ENCODE results near the gene EDEM1.

The EDEM1 gene

GRCh38 chr3:5187920-5188418 is 462 bp downstream of the EDEM1 start:
- Histone ChIP-seq H3K9me3 (ENCODE audit: severe bottlenecking) (no peaks in the 10 kb centered on the region), H3K36me3 (ENCODE audit: low read depth) (peaks cover 58% of the 10 kb centered on the region), H3K4me3 (ENCODE audit: severe bottlenecking) (peak overlapping the region; percentile 98), H3K27ac (ENCODE audit: poor library complexity, severe bottlenecking) (peak overlapping the region; percentile 74), H3K27me3 (ENCODE audit: insufficient read depth, poor library complexity, severe bottlenecking) (no peaks in the 10 kb centered on the region), H3K4me1 (ENCODE audit: insufficient read depth, poor library complexity, severe bottlenecking) (peaks cover 22% of the 10 kb centered on the region)
- no peak for TF ChIP-seq CTCF (IDR thresholded peaks at IDR 0.05; ENCODE audit: poor library complexity, severe bottlenecking)
- peak; percentile 30 for ATAC-seq (ENCODE audit: low read depth)
- no peak for DNase-seq (ENCODE audit: low spot score)

GRCh38 chr3:5188419-5189221 is 1.1 kb downstream of the EDEM1 start:
- H3K36me3 ChIP-seq (ENCODE audit: low read depth) = peaks cover 58% of the 10 kb centered on the region
- H3K27me3 ChIP-seq (ENCODE audit: insufficient read depth, poor library complexity, severe bottlenecking) = no peaks in the 10 kb centered on the region
- peak overlapping the region; percentile 74 for H3K27ac ChIP-seq (ENCODE audit: poor library complexity, severe bottlenecking)
- peak overlapping the region; percentile 98 for H3K4me3 ChIP-seq (ENCODE audit: severe bottlenecking)
- H3K4me1 ChIP-seq (ENCODE audit: insufficient read depth, poor library complexity, severe bottlenecking) = peaks cover 26% of the 10 kb centered on the region
- ATAC-seq (ENCODE audit: low read depth) (peak; percentile 5; the same call in 1 of the 3 replicates), DNase-seq (ENCODE audit: low spot score) (no peak)
- no peak for TF ChIP-seq CTCF (IDR thresholded peaks at IDR 0.05; ENCODE audit: poor library complexity, severe bottlenecking)
- no peaks in the 10 kb centered on the region for H3K9me3 ChIP-seq (ENCODE audit: severe bottlenecking)

GRCh38 chr3:5190147-5190791 is 2.8 kb downstream of the EDEM1 start:
- Histone ChIP-seq H3K4me3 (ENCODE audit: severe bottlenecking) (peak overlapping the region; percentile 98), H3K27ac (ENCODE audit: poor library complexity, severe bottlenecking) (no peak overlapping the region)

GRCh38 chr3:5191555-5192304 is 4.2 kb downstream of the EDEM1 start:
- no peak for DNase-seq (ENCODE audit: low spot score)
- H3K27me3 ChIP-seq (ENCODE audit: insufficient read depth, poor library complexity, severe bottlenecking) = no peaks in the 10 kb centered on the region
- H3K36me3 ChIP-seq (ENCODE audit: low read depth) = peaks cover 63% of the 10 kb centered on the region
- no peak for TF ChIP-seq CTCF (IDR thresholded peaks at IDR 0.05; ENCODE audit: poor library complexity, severe bottlenecking)
- H3K4me1 ChIP-seq (ENCODE audit: insufficient read depth, poor library complexity, severe bottlenecking) = peaks cover 56% of the 10 kb centered on the region
- peak overlapping the region; percentile 99 for H3K27ac ChIP-seq (ENCODE audit: poor library complexity, severe bottlenecking)
- H3K9me3 ChIP-seq (ENCODE audit: severe bottlenecking) = no peaks in the 10 kb centered on the region
- ATAC-seq (ENCODE audit: low read depth) = no peak
- no peak overlapping the region for H3K4me3 ChIP-seq (ENCODE audit: severe bottlenecking)

More at GRCh38 chr3:5190147-5190791, 2.8 kb downstream of the EDEM1 start:
- no peak for TF ChIP-seq CTCF (IDR thresholded peaks at IDR 0.05; ENCODE audit: poor library complexity, severe bottlenecking)
- H3K9me3 ChIP-seq (ENCODE audit: severe bottlenecking) = no peaks in the 10 kb centered on the region
- no peaks in the 10 kb centered on the region for H3K27me3 ChIP-seq (ENCODE audit: insufficient read depth, poor library complexity, severe bottlenecking)
- DNase-seq (ENCODE audit: low spot score) = no peak
- ATAC-seq (ENCODE audit: low read depth) = no peak
- peaks cover 61% of the 10 kb centered on the region for H3K36me3 ChIP-seq (ENCODE audit: low read depth)
- peaks cover 43% of the 10 kb centered on the region for H3K4me1 ChIP-seq (ENCODE audit: insufficient read depth, poor library complexity, severe bottlenecking)
